Measurements from ENCODE around the gene ZFAND3. TPM values are rescaled to one million over a fixed set of nuclear protein-coding genes. Genes with fewer than 3 reads are reported as not detected.

Gene ZFAND3
- polyA plus RNA-seq, 1 donor (not counting 4 experiments of a cell fraction or from before 2014, with no cell fraction given) = 19.6 TPM

DNA sequence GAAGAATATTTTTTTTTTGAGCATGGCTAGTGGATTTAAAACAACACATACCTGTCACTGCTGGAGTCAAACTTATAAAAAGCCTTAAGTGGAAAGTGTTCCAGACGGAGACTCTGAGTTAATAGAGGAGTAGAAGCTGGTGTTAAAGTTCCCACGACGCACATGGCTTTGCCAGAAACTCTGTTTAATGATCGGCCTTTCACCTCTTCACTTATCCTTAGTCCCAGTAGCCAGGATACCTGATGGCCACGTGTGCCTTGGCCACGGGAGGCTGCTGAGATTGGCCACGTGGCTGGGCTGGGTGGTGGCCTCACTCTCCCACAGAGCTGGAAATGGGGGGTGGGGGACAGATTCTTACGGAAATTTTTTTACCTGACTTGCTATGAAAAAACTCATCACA is 333.1 kb downstream of the ZFAND3 start:
- dilution Hi-C loops (cut with MboI; ENCODE audit: extremely low pct_ligation_motif_present, low sequenced_read_pairs) = no loop called here
- Histone ChIP-seq H3K9me1 (ENCODE audit: control insufficient read depth, extremely low read depth, insufficient read depth, low read length) (no peaks in the 10 kb centered on the region), H2AFZ (ENCODE audit: control insufficient read depth, low read length) (no peak overlapping the region), H4K20me1 (ENCODE audit: control insufficient read depth, extremely low read depth, insufficient read depth, low read length) (no peaks in the 10 kb centered on the region), H3K36me3 (ENCODE audit: control insufficient read depth in 2 of 2, extremely low read depth in 1 of 2, insufficient read depth in 2 of 2, low read length in 2 of 2) (peaks cover 13 to 17% of the 10 kb centered on the region in 2 experiments), H3K79me2 (ENCODE audit: control insufficient read depth, insufficient read depth, low read length) (no peaks in the 10 kb centered on the region), H3K27ac (ENCODE audit: control insufficient read depth, insufficient read depth, low read length) (no peak overlapping the region), H3K9me3 (ENCODE audit: control insufficient read depth, low read depth, low read length) (no peaks in the 10 kb centered on the region), H3K4me3 (ENCODE audit: control insufficient read depth in 2 of 3, extremely low read depth in 1 of 3, insufficient read depth in 2 of 3, low read depth in 1 of 3, low read length in 3 of 3) (no peak overlapping the region), H3K27me3 (ENCODE audit: control insufficient read depth, extremely low read depth, insufficient read depth, low read length) (no peaks in the 10 kb centered on the region), H3K4me1 (ENCODE audit: control insufficient read depth, extremely low read depth, insufficient read depth, low read length) (no peaks in the 10 kb centered on the region), H3K4me2 (ENCODE audit: control insufficient read depth, extremely low read depth, insufficient read depth, low read depth, low read length) (no peak overlapping the region), H3K9ac (ENCODE audit: control insufficient read depth, extremely low read depth, insufficient read depth, low read length) (no peak overlapping the region)
- no peak for TF ChIP-seq EZH2 (IDR thresholded peaks at IDR 0.05; ENCODE audit: low read length)
- TF ChIP-seq, protein P1, sequence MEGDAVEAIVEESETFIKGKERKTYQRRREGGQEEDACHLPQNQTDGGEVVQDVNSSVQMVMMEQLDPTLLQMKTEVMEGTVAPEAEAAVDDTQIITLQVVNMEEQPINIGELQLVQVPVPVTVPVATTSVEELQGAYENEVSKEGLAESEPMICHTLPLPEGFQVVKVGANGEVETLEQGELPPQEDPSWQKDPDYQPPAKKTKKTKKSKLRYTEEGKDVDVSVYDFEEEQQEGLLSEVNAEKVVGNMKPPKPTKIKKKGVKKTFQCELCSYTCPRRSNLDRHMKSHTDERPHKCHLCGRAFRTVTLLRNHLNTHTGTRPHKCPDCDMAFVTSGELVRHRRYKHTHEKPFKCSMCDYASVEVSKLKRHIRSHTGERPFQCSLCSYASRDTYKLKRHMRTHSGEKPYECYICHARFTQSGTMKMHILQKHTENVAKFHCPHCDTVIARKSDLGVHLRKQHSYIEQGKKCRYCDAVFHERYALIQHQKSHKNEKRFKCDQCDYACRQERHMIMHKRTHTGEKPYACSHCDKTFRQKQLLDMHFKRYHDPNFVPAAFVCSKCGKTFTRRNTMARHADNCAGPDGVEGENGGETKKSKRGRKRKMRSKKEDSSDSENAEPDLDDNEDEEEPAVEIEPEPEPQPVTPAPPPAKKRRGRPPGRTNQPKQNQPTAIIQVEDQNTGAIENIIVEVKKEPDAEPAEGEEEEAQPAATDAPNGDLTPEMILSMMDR (optimal IDR thresholded peaks at IDR 0.05 in 1 of 3, IDR thresholded peaks at IDR 0.05 in 1 of 3, conservative IDR thresholded peaks at IDR 0.05 in 1 of 3; ENCODE audit: extremely low read depth in 1 of 3, insufficient read depth in 2 of 3, low read length in 3 of 3) = no peak
- DNase-seq (ENCODE audit: low read depth, low spot score) (no peak), FAIRE-seq (no peak)

DNA sequence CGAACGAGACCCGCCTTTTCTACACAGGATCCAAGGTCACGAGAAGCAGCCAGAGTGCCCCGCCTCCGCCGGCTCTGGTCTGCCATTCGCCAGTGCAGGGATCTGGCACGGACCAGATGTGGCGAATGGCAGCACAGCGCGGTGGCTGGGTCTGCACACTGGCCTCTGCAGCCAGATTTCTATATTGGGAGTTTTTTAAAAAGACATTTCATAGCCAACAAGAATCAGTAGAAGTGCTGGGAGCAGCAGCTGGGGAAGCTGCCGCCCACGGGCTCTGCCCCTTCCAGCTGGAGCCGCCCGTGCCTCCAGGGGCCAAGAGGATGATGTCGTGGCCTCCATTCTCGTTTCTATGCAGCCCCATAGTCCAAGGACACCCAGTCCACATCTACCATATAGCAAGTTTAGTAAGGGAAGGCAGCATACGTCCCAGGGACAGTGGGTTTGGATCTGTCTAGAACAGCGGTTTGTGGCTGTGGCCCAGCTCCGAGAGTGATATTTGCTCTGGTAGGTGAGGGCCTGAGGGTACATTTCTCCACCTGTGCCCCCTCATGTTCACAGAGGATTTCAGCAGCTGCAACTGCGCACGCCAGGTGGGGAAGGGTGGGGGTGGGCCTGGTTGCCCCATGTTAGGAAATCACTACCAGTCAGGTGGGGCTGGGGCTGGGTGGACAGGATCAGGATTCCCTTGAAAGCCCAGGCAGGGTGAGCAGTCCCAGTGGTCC is 333.7 kb downstream of the ZFAND3 start:
- Histone ChIP-seq H3K27me3 (ENCODE audit: control insufficient read depth, extremely low read depth, insufficient read depth, low read length) (no peaks in the 10 kb centered on the region), H4K20me1 (ENCODE audit: control insufficient read depth, extremely low read depth, insufficient read depth, low read length) (no peaks in the 10 kb centered on the region), H3K79me2 (ENCODE audit: control insufficient read depth, insufficient read depth, low read length) (no peaks in the 10 kb centered on the region), H3K9me3 (ENCODE audit: control insufficient read depth, low read depth, low read length) (no peaks in the 10 kb centered on the region), H3K27ac (ENCODE audit: control insufficient read depth, insufficient read depth, low read length) (no peak overlapping the region), H2AFZ (ENCODE audit: control insufficient read depth, low read length) (no peak overlapping the region), H3K4me2 (ENCODE audit: control insufficient read depth, extremely low read depth, insufficient read depth, low read depth, low read length) (no peak overlapping the region), H3K9me1 (ENCODE audit: control insufficient read depth, extremely low read depth, insufficient read depth, low read length) (no peaks in the 10 kb centered on the region), H3K36me3 (ENCODE audit: control insufficient read depth in 2 of 2, extremely low read depth in 1 of 2, insufficient read depth in 2 of 2, low read length in 2 of 2) (peaks cover 13 to 17% of the 10 kb centered on the region in 2 experiments), H3K4me3 (ENCODE audit: control insufficient read depth in 2 of 3, extremely low read depth in 1 of 3, insufficient read depth in 2 of 3, low read depth in 1 of 3, low read length in 3 of 3) (no peak overlapping the region), H3K9ac (ENCODE audit: control insufficient read depth, extremely low read depth, insufficient read depth, low read length) (no peak overlapping the region), H3K4me1 (ENCODE audit: control insufficient read depth, extremely low read depth, insufficient read depth, low read length) (no peaks in the 10 kb centered on the region)
- dilution Hi-C loops (cut with MboI; ENCODE audit: extremely low pct_ligation_motif_present, low sequenced_read_pairs) = no loop called here
- DNase-seq (ENCODE audit: low read depth, low spot score) (no peak), FAIRE-seq (no peak)
- TF ChIP-seq, protein P1 (optimal IDR thresholded peaks at IDR 0.05 in 1 of 3, IDR thresholded peaks at IDR 0.05 in 1 of 3, conservative IDR thresholded peaks at IDR 0.05 in 1 of 3; ENCODE audit: extremely low read depth in 1 of 3, insufficient read depth in 2 of 3, low read length in 3 of 3) = no peak
- no peak for TF ChIP-seq EZH2 (IDR thresholded peaks at IDR 0.05; ENCODE audit: low read length)

All from keratinocyte (primary cell).